Epithelial cell of esophagus (primary cell): Measurements from ENCODE around the gene BMP6.

ENCODE experiments used
- DNase-seq: peaks from one replicate; pipeline ENCODE4 v3.0.0; 2010; ENCODE audit warnings: low read depth
- H3K4me3 ChIP-seq: 2 replicates; pipeline ENCODE4 v1.5.1; 2011; ENCODE audit warnings: mild to moderate bottlenecking, low read length, control low read depth
- TF ChIP-seq, protein P1 (sequence below): IDR thresholded peaks from 2 replicates; pipeline ENCODE4 v1.5.1; 2011; ENCODE audit warnings: low read depth, mild to moderate bottlenecking, low read length, control low read depth, inconsistent platforms; ENCODE audit not compliant: insufficient read depth; ENCODE audit errors: missing control alignments

BMP6 gene

DNA sequence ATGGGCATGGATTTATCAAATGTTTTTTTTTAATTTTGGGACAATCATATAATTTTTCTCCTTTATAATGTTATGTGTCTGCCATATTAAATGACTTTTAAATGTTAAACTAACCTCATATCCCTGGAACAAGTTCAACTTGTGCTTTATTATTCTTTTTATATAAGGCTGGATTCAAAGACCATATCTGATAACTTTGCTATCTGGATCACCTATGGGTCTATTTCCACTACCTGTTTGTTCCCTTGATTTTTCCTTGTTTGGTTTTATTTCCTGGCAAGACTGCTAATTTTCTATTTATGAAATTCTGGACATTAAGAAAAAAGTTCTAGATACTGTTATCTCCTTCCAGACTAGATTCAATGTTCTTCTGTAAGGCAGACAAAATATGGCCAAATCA lies 125.9 kb downstream of the BMP6 start:
- TF ChIP-seq, protein P1, sequence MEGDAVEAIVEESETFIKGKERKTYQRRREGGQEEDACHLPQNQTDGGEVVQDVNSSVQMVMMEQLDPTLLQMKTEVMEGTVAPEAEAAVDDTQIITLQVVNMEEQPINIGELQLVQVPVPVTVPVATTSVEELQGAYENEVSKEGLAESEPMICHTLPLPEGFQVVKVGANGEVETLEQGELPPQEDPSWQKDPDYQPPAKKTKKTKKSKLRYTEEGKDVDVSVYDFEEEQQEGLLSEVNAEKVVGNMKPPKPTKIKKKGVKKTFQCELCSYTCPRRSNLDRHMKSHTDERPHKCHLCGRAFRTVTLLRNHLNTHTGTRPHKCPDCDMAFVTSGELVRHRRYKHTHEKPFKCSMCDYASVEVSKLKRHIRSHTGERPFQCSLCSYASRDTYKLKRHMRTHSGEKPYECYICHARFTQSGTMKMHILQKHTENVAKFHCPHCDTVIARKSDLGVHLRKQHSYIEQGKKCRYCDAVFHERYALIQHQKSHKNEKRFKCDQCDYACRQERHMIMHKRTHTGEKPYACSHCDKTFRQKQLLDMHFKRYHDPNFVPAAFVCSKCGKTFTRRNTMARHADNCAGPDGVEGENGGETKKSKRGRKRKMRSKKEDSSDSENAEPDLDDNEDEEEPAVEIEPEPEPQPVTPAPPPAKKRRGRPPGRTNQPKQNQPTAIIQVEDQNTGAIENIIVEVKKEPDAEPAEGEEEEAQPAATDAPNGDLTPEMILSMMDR, result no peak
- no peak for DNase-seq

DNA sequence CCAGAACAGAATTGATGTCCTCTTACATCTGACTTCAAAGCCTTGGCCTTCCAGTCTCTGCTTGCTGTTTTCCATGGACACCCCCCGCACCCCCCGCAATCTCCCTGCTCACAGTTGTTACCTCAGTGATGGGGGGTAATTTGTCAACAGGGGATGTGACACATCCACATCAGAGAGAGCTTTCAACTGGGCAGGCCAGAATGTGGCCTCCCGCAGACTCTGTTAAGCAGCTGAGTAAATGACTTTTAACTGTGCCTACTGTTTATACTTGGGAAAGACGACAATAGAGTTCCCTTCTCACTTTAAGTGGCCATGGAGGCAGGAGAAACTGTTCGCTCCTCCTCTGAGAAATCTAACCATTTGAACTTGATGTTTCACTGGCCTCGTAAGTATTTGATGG lies 133.7 kb downstream of the BMP6 start:
- DNase-seq, result no peak
- no peak overlapping the region for H3K4me3 ChIP-seq
- TF ChIP-seq, protein P1, result no peak

More for the DNA sequence above, 125.9 kb downstream of the BMP6 start:
- H3K4me3 ChIP-seq, result no peak overlapping the region

DNA sequence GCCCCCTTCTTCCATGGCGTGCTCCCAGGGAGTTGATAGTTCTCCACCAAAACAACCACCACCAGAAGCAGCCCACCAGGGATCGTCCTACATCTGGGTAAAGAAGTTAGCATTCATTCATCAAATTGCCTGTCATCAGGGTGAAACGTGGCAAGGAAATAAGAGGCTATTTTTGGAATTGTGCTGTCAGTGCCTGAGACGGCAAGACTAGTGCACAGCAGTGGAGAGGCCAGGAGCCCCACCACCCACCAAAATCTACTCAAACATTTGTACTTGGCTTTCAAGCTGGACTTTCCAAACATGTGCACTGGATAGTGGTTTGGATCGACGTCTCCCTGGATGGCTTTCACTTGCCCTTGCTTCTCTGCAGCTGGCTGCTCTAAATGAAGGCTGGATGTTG lies 139.9 kb downstream of the BMP6 start:
- DNase-seq, result no peak
- no peak overlapping the region for H3K4me3 ChIP-seq
- TF ChIP-seq, protein P1, result no peak

DNA sequence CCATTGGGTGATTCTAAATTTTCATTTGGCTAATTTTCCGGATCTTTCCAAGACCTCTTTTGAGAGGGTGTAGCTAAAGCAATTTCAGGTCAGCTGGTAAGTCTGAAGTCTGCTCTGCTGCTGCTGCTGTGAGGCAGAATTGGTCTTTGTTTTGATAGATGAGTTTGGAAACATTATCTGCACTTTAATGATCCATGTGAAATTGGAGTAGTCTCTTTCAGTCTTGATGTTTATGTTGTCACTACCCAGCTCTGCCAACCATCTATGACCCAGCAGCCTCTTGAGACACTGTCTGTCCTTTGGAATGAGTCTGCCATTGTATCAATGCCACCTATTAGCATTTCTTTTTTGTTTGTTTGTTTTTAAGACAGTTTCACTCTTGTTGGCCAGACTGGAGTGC lies 140.6 kb downstream of the BMP6 start:
- H3K4me3 ChIP-seq, result no peak overlapping the region
- no peak for DNase-seq
- TF ChIP-seq, protein P1, result no peak

DNA sequence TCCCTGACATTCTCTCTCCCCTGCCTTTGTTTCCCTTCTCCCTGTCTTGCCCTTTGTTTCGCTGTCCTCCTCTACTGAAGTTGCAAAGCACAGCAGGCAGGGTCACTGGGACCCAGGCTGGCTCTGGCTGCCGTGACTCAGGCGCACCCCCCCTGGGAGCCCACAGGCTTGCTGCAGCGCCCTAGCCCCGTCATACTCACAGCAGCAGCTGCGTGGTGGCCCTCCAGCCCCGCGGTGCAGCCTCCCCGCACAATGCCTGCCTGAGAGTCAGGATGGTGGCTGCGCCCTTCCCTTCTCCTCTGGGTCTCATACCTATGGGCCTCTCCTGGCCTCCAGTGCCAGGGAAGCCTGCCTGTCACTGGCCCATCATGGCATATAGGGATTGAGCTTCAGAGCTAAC lies 143.0 kb downstream of the BMP6 start:
- TF ChIP-seq, protein P1, result no peak
- DNase-seq, result no peak
- no peak overlapping the region for H3K4me3 ChIP-seq

DNA sequence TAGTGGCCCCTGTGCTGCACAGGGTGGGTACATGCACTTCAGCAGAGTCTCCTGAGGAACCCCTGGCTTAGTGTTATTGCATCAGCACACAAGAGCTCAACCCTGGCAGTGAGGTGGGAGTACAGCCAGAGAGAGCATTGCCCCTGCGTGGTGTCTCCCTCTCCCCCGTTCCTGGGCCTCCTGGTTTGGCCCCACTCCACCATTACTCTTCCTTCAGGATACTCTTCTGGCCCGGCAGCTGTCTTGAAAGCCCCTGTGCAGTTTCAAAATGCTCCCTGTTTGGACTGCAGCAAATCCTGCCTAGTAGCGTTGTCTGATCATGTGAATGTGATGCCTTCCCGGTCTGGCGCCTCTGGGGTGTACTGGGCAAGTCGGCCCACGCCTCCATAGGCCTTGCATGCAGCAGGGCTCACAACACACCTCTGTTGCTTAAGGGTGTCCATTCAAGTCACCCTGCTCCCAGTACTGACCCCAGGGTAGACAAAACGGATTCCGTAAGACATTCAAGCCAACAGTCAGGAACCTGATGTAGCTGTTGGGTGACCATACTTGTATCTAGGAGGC lies 152.6 kb downstream of the BMP6 start:
- H3K4me3 ChIP-seq, result no peak overlapping the region
- DNase-seq, result no peak
- TF ChIP-seq, protein P1, result no peak

DNA sequence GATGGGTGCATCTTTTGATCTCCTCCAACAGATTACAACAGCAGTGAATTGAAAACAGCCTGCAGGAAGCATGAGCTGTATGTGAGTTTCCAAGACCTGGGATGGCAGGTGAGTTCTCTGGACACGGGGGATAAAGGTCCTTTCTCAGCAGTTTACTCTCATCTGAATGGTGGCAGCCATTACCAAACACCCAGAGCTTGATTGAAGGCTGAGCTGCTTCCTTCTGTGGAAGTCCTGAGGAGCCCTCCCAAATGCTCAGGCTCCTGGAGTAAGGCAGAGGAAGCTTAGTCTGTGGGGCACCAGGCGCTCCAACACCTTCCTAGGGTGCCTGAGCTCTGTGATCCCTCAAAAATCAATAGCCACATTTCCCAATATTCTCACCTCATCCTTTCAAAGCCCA lies 153.1 kb downstream of the BMP6 start:
- no peak overlapping the region for H3K4me3 ChIP-seq
- DNase-seq, result no peak
- TF ChIP-seq, protein P1, result no peak
